Panc1 (cell line): ENCODE measurements around the gene ALDH3A1. TPM values are rescaled to one million over a fixed set of nuclear protein-coding genes. Genes with fewer than 3 reads are reported as not detected.

Experiments used
- ATAC-seq: fragments of 200-7000 bp; cut with Tn5 transposase; 2 replicates; pipeline ENCODE4 v1.9.1; 2020; ENCODE audit warnings: mild to moderate bottlenecking, moderate library complexity
- BruUV-seq: library from RNA; stranded (reverse); fragments of 400-500 nt; replicated peaks from 2 replicates; lab custom pipeline; 2021; lab: Mats Ljungman, UMichigan
- CTCF ChIA-PET: fragments of 300-600 bp; sonication (Branson Sonifier 250); formaldehyde crosslinking; loops from one replicate; lab custom pipeline; 2022; ENCODE audit warnings: antibody characterized with exemption; lab: Charles Lee
- POLR2A ChIA-PET: fragments of 300-600 bp; sonication (Branson Sonifier 250); formaldehyde crosslinking; loops from one replicate; lab custom pipeline; 2022; ENCODE audit warnings: antibody characterized with exemption; lab: Charles Lee
- DNase-seq: peaks from one replicate; pipeline ENCODE4 v3.0.0-alpha.2; 2010; ENCODE audit warnings: low read depth, low spot score
- H3K27ac ChIP-seq: 2 replicates; pipeline ENCODE4 v1.5.1; 2011; ENCODE audit warnings: mild to moderate bottlenecking, low read length, inconsistent platforms
- H3K27me3 ChIP-seq: fragments of 200-500 bp; sonication (Bioruptor generic); 2 replicates; pipeline ENCODE4 v1.6.0; 2014; ENCODE audit warnings: low read length, inconsistent platforms; ENCODE audit not compliant: control insufficient read depth, insufficient read depth
- H3K36me3 ChIP-seq: fragments of 200-500 bp; sonication (Bioruptor generic); 2 replicates; pipeline ENCODE4 v1.5.1; 2014; ENCODE audit warnings: inconsistent platforms, mild to moderate bottlenecking, low read length, moderate library complexity; ENCODE audit not compliant: control insufficient read depth, insufficient read depth
- H3K4me1 ChIP-seq: 2 replicates; pipeline ENCODE4 v1.5.1; 2011; ENCODE audit warnings: inconsistent platforms, mild to moderate bottlenecking, low read length, moderate library complexity; ENCODE audit not compliant: control insufficient read depth, insufficient read depth
- H3K4me3 ChIP-seq, 2 experiments: 2 replicates each; pipeline ENCODE4 v1.5.1; 2011 to 2012; ENCODE audit warnings: low read depth in 2 of 2, low read length in 2 of 2, mild to moderate bottlenecking in 2 of 2, inconsistent platforms in 1 of 2, moderate library complexity in 1 of 2
- H3K9me3 ChIP-seq: fragments of 200-500 bp; sonication (Bioruptor generic); 2 replicates; pipeline ENCODE4 v1.5.1; 2014; ENCODE audit warnings: low read depth, mild to moderate bottlenecking, inconsistent platforms, low read length, moderate library complexity; ENCODE audit not compliant: control insufficient read depth, insufficient read depth
- POLR2AphosphoS5 ChIP-seq: IDR thresholded peaks from 2 replicates; pipeline ENCODE4 v1.6.1; 2012; ENCODE audit warnings: mild to moderate bottlenecking, low read depth, low read length, moderate library complexity
- REST ChIP-seq, 2 experiments: IDR thresholded peaks; 2 replicates each; pipeline ENCODE4 v1.6.1; 2011 to 2012; ENCODE audit warnings: low read depth in 2 of 2, control low read depth in 1 of 2, low read length in 1 of 2, mild to moderate bottlenecking in 1 of 2, moderate library complexity in 1 of 2; ENCODE audit not compliant: insufficient read depth in 1 of 2
- SIN3A ChIP-seq: IDR thresholded peaks from 2 replicates; pipeline ENCODE4 v1.6.1; 2012; ENCODE audit warnings: low read depth, mild to moderate bottlenecking, low read length, moderate library complexity, borderline replicate concordance; ENCODE audit not compliant: insufficient read depth
- TCF7L2 ChIP-seq: IDR thresholded peaks from 2 replicates; pipeline ENCODE4 v1.6.1; 2011; ENCODE audit warnings: mild to moderate bottlenecking, low read depth, low read length, inconsistent platforms
- in situ Hi-C: cut with HindIII; loops from 2 replicates; pipeline ENCODE4 v1.10.0; 2016; ENCODE audit warnings: low sequenced_read_pairs, low pct_unique_long_range_greater_than_20kb
- intact Hi-C: fragments of 100-400 bp; cut with micrococcal nuclease; formaldehyde crosslinking; loops from one replicate; pipeline ENCODE4 v1.10.0; 2022; ENCODE audit not compliant: unreplicated experiment
- total RNA-seq: library from RNA; stranded (reverse); gene quantifications from one replicate; pipeline ENCODE4 v1.2.1, GENCODE V29; 2021; ENCODE audit not compliant: unreplicated experiment
- TF ChIP-seq, protein P1 (sequence below): fragments of 450-650 bp; IDR thresholded peaks from 2 replicates; pipeline ENCODE4 v1.5.1; 2017; ENCODE audit warnings: mild to moderate bottlenecking

ALDH3A1 gene
- total RNA-seq, 1 experiment from 2014 or later, result 0.21 TPM

GRCh38 chr17:19720631-19721426 lies 27.3 kb downstream of the ALDH3A1 start:
- H3K36me3 ChIP-seq, result no peaks in the 10 kb centered on the region
- in situ Hi-C loops, result no loop called here
- no peaks in the 10 kb centered on the region for H3K9me3 ChIP-seq
- ChIA-PET POLR2A (no interaction called here), CTCF (no interaction called here)
- H3K4me1 ChIP-seq, result peaks cover 3% of the 10 kb centered on the region
- DNase-seq, result no peak
- H3K27ac ChIP-seq, result no peak overlapping the region
- no peak overlapping the region for H3K4me3 ChIP-seq
- intact Hi-C loops, result no loop called here
- no peak for ATAC-seq
- TF ChIP-seq SIN3A, result no peak
- TF ChIP-seq, protein P1, sequence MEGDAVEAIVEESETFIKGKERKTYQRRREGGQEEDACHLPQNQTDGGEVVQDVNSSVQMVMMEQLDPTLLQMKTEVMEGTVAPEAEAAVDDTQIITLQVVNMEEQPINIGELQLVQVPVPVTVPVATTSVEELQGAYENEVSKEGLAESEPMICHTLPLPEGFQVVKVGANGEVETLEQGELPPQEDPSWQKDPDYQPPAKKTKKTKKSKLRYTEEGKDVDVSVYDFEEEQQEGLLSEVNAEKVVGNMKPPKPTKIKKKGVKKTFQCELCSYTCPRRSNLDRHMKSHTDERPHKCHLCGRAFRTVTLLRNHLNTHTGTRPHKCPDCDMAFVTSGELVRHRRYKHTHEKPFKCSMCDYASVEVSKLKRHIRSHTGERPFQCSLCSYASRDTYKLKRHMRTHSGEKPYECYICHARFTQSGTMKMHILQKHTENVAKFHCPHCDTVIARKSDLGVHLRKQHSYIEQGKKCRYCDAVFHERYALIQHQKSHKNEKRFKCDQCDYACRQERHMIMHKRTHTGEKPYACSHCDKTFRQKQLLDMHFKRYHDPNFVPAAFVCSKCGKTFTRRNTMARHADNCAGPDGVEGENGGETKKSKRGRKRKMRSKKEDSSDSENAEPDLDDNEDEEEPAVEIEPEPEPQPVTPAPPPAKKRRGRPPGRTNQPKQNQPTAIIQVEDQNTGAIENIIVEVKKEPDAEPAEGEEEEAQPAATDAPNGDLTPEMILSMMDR, result no peak
- TF ChIP-seq REST (IDR thresholded peaks at IDR 0.05; ENCODE audit: insufficient read depth in 1 of 2, low read depth in 2 of 2, low read length in 1 of 2), result no peak
- no peak for TF ChIP-seq TCF7L2
- TF ChIP-seq POLR2AphosphoS5, result no peak
- H3K27me3 ChIP-seq, result no peaks in the 10 kb centered on the region
- BruUV-seq, result no TSS peak

DNA sequence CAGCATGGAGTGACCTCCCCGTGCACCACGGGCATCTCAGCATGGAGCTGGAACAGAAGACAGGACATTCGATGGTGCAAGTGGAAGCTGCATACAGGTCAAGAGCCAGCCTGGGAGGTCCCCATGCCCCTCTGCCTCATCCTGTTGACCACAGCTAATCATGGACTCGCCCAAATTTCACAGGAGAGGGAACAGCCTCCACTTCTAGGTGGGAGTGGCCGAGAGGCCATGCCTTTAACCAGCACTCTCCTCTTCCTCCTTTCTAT lies 28.0 kb downstream of the ALDH3A1 start:
- Histone ChIP-seq H3K4me3 (no peak overlapping the region), H3K9me3 (no peaks in the 10 kb centered on the region), H3K27ac (no peak overlapping the region), H3K27me3 (no peaks in the 10 kb centered on the region), H3K36me3 (no peaks in the 10 kb centered on the region), H3K4me1 (peaks cover 3% of the 10 kb centered on the region)
- intact Hi-C loops, result no loop called here
- in situ Hi-C loops, result no loop called here
- no peak for TF ChIP-seq REST (IDR thresholded peaks at IDR 0.05; ENCODE audit: insufficient read depth in 1 of 2, low read depth in 2 of 2, low read length in 1 of 2)
- TF ChIP-seq, protein P1, result no peak
- no peak for TF ChIP-seq POLR2AphosphoS5
- TF ChIP-seq SIN3A, result no peak
- TF ChIP-seq TCF7L2, result no peak
- DNase-seq (no peak), ATAC-seq (no peak)
- ChIA-PET POLR2A (interaction anchor here (0.6 kb wide), 1 partner anchor 99 kb away, joined by 5 read pairs; no protein-coding TSS in a partner anchor), CTCF (no interaction called here)
- no TSS peak for BruUV-seq
